Bone marrow (tissue), 2 donors: ENCODE data around the gene FRMD4B.

Experiments used
- DNase-seq, 2 donors: peaks; one replicate each; lab custom pipeline; 2025; lab: John Stamatoyannopoulos, UW

Gene FRMD4B

GRCh38 chr3:69364354-69364753 is 21.5 kb downstream of the FRMD4B start:
- DNase-seq = no peak

- DNase-seq = no peak
Measured at GRCh38 chr3:69360690-69361089, 25.2 kb downstream of the FRMD4B start.

GRCh38 chr3:69359916-69360315 is 26.0 kb downstream of the FRMD4B start:
- no peak for DNase-seq

GRCh38 chr3:69359339-69359893 is 26.5 kb downstream of the FRMD4B start:
- no peak for DNase-seq

GRCh38 chr3:69357196-69357595 is 28.7 kb downstream of the FRMD4B start:
- DNase-seq = no peak

- no peak for DNase-seq
Measured at GRCh38 chr3:69354948-69355347, 30.9 kb downstream of the FRMD4B start.

GRCh38 chr3:69353503-69353902 is 32.4 kb downstream of the FRMD4B start:
- peak; percentile 13 to 50 for DNase-seq

- no peak for DNase-seq
Measured at GRCh38 chr3:69353088-69353478, 32.8 kb downstream of the FRMD4B start.

- DNase-seq = no peak
Measured at GRCh38 chr3:69352305-69353087, 33.4 kb downstream of the FRMD4B start.

GRCh38 chr3:69343875-69344274 is 42.0 kb downstream of the FRMD4B start:
- no peak for DNase-seq

GRCh38 chr3:69342074-69342473 is 43.8 kb downstream of the FRMD4B start:
- DNase-seq = no peak

GRCh38 chr3:69339760-69340159 is 46.1 kb downstream of the FRMD4B start:
- peak in 1 of 2 donors; percentile 56 for DNase-seq

GRCh38 chr3:69338911-69339310 is 47.0 kb downstream of the FRMD4B start:
- no peak for DNase-seq

GRCh38 chr3:69332934-69333333 is 53.0 kb downstream of the FRMD4B start:
- no peak for DNase-seq

- peak in 1 of 2 donors; percentile 64 for DNase-seq
Measured at GRCh38 chr3:69330891-69331400, 54.9 kb downstream of the FRMD4B start.

- DNase-seq = no peak
Measured at GRCh38 chr3:69329892-69330291, 56.0 kb downstream of the FRMD4B start.

- no peak for DNase-seq
Measured at GRCh38 chr3:69328963-69329302, 57.0 kb downstream of the FRMD4B start.

- DNase-seq = no peak
Measured at GRCh38 chr3:69328103-69328962, 57.6 kb downstream of the FRMD4B start.

GRCh38 chr3:69326855-69327300 is 59.0 kb downstream of the FRMD4B start:
- peak in 1 of 2 donors; percentile 79 for DNase-seq

GRCh38 chr3:69325151-69325550 is 60.7 kb downstream of the FRMD4B start:
- no peak for DNase-seq

- DNase-seq = peak in 1 of 2 donors; percentile 70
Measured at GRCh38 chr3:69324362-69325025, 61.4 kb downstream of the FRMD4B start.

GRCh38 chr3:69323941-69324340 is 61.9 kb downstream of the FRMD4B start:
- no peak for DNase-seq
